SK-N-SH treated with all-trans-retinoic acid at 6 μM for 48 hours (cell line): Measurements from ENCODE around the gene SLC38A2.

Source experiments
- ATAC-seq: fragments of 200-7000 bp; cut with Tn5 transposase; 3 replicates; pipeline ENCODE4 v1.9.1; 2020; ENCODE audit warnings: mild to moderate bottlenecking, moderate library complexity
- ARNTL ChIP-seq: fragments of 450-650 bp; formaldehyde crosslinking; IDR thresholded peaks from 2 replicates; pipeline ENCODE4 v1.5.0; 2020; ENCODE audit warnings: low read depth, mild to moderate bottlenecking, moderate library complexity, borderline replicate concordance
- BACH2 ChIP-seq: fragments of 250-450 bp; sonication (Bioruptor Pico); IDR thresholded peaks from 2 replicates; pipeline ENCODE4 v1.9.0; 2021; ENCODE audit warnings: mild to moderate bottlenecking, borderline replicate concordance
- CSDC2 ChIP-seq: fragments of 250-450 bp; sonication (Bioruptor Pico); IDR thresholded peaks from 2 replicates; pipeline ENCODE4 v1.5.0; 2020; ENCODE audit warnings: mild to moderate bottlenecking, moderate library complexity
- ESRRG ChIP-seq: fragments of 250-450 bp; sonication (Bioruptor Pico); IDR thresholded peaks from 2 replicates; pipeline ENCODE4 v1.6.1; 2021; ENCODE audit warnings: mild to moderate bottlenecking
- GLIS3 ChIP-seq: fragments of 250-450 bp; sonication (Bioruptor Pico); IDR thresholded peaks from 2 replicates; pipeline ENCODE4 v1.5.0; 2020; ENCODE audit warnings: mild to moderate bottlenecking, moderate library complexity
- ISL1 ChIP-seq: fragments of 250-450 bp; sonication (Bioruptor Pico); IDR thresholded peaks from 2 replicates; pipeline ENCODE4 v2.1.2; 2022; ENCODE audit warnings: mild to moderate bottlenecking, moderate library complexity
- OSR1 ChIP-seq: fragments of 250-450 bp; sonication (Bioruptor Pico); IDR thresholded peaks from 2 replicates; pipeline ENCODE4 v1.8.0; 2022; ENCODE audit warnings: moderate library complexity, mild to moderate bottlenecking, inconsistent platforms
- PATZ1 ChIP-seq: fragments of 250-450 bp; sonication (Bioruptor Pico); IDR thresholded peaks from 2 replicates; pipeline ENCODE4 v1.8.0; 2020; ENCODE audit warnings: mild to moderate bottlenecking, moderate library complexity, borderline replicate concordance
- PPARA ChIP-seq: fragments of 250-450 bp; sonication (Bioruptor Pico); IDR thresholded peaks from 2 replicates; pipeline ENCODE4 v1.5.0; 2020; ENCODE audit warnings: mild to moderate bottlenecking, borderline replicate concordance
- RARB ChIP-seq: fragments of 250-450 bp; sonication (Bioruptor Pico); IDR thresholded peaks from 2 replicates; pipeline ENCODE4 v1.8.0; 2021; ENCODE audit warnings: mild to moderate bottlenecking, moderate library complexity
- SNAI2 ChIP-seq: fragments of 250-450 bp; sonication (Bioruptor Pico); IDR thresholded peaks from 2 replicates; pipeline ENCODE4 v1.5.0; 2020; ENCODE audit warnings: mild to moderate bottlenecking, moderate library complexity
- TCF4 ChIP-seq: fragments of 250-450 bp; sonication (Bioruptor Pico); IDR thresholded peaks from 2 replicates; pipeline ENCODE4 v1.8.0; 2021; ENCODE audit warnings: mild to moderate bottlenecking, moderate library complexity, borderline replicate concordance
- TOX ChIP-seq: fragments of 250-450 bp; sonication (Bioruptor Pico); IDR thresholded peaks from 2 replicates; pipeline ENCODE4 v1.8.0; 2021; ENCODE audit warnings: mild to moderate bottlenecking, moderate library complexity, borderline replicate concordance
- ZC3H10 ChIP-seq: fragments of 250-450 bp; sonication (Bioruptor Pico); IDR thresholded peaks from 2 replicates; pipeline ENCODE4 v1.5.1; 2021; ENCODE audit warnings: mild to moderate bottlenecking, moderate library complexity
- ZFP3 ChIP-seq: fragments of 250-450 bp; sonication (Bioruptor Pico); IDR thresholded peaks from 2 replicates; pipeline ENCODE4 v1.5.0; 2020; ENCODE audit warnings: mild to moderate bottlenecking, moderate library complexity
- ZFP30 ChIP-seq: fragments of 450-650 bp; formaldehyde crosslinking; IDR thresholded peaks from 2 replicates; pipeline ENCODE4 v1.5.0; 2022; ENCODE audit warnings: mild to moderate bottlenecking, moderate library complexity
- ZNF565 ChIP-seq: fragments of 450-650 bp; formaldehyde crosslinking; conservative IDR thresholded peaks from 2 replicates; pipeline ENCODE4 v1.5.0; 2020; ENCODE audit warnings: low read depth, mild to moderate bottlenecking, moderate library complexity
- ZNF70 ChIP-seq: fragments of 450-650 bp; formaldehyde crosslinking; IDR thresholded peaks from 2 replicates; pipeline ENCODE4 v1.5.0; 2020; ENCODE audit warnings: mild to moderate bottlenecking, moderate library complexity
- ZNF8 ChIP-seq: fragments of 450-650 bp; formaldehyde crosslinking; IDR thresholded peaks from 2 replicates; pipeline ENCODE4 v1.5.0; 2020; ENCODE audit warnings: mild to moderate bottlenecking, moderate library complexity
- TF ChIP-seq, protein P1 (sequence below): fragments of 250-450 bp; sonication (Bioruptor Pico); IDR thresholded peaks from 2 replicates; pipeline ENCODE4 v1.5.0; 2020; ENCODE audit warnings: mild to moderate bottlenecking, moderate library complexity
- TF ChIP-seq, protein P2 (sequence below): fragments of 250-450 bp; sonication (Bioruptor Pico); IDR thresholded peaks from 2 replicates; pipeline ENCODE4 v1.5.1; 2021; ENCODE audit warnings: mild to moderate bottlenecking, moderate library complexity

Gene SLC38A2

GRCh38 chr12:46404225-46404631 lies 31.7 kb upstream of the SLC38A2 start:
- no peak for ATAC-seq
- TF ChIP-seq ZNF8 (CRISPR knock-in tag): no peak
- no peak for TF ChIP-seq ESRRG (CRISPR knock-in tag)
- TF ChIP-seq ZNF565 (CRISPR knock-in tag): no peak
- TF ChIP-seq PATZ1: no peak
- no peak for TF ChIP-seq TCF4 (CRISPR knock-in tag)
- TF ChIP-seq GLIS3 (CRISPR knock-in tag): no peak
- no peak for TF ChIP-seq TOX (CRISPR knock-in tag)

- ATAC-seq: no peak
- TF ChIP-seq PPARA (CRISPR knock-in tag) (no peak), RARB (no peak), ZFP3 (no peak), ZNF565 (CRISPR knock-in tag) (no peak), ZNF70 (CRISPR knock-in tag) (no peak), TOX (CRISPR knock-in tag) (no peak), BACH2 (CRISPR knock-in tag) (no peak), ARNTL (CRISPR knock-in tag) (no peak), ISL1 (no peak), TCF4 (CRISPR knock-in tag) (no peak), ESRRG (CRISPR knock-in tag) (no peak)
- TF ChIP-seq, protein P1, sequence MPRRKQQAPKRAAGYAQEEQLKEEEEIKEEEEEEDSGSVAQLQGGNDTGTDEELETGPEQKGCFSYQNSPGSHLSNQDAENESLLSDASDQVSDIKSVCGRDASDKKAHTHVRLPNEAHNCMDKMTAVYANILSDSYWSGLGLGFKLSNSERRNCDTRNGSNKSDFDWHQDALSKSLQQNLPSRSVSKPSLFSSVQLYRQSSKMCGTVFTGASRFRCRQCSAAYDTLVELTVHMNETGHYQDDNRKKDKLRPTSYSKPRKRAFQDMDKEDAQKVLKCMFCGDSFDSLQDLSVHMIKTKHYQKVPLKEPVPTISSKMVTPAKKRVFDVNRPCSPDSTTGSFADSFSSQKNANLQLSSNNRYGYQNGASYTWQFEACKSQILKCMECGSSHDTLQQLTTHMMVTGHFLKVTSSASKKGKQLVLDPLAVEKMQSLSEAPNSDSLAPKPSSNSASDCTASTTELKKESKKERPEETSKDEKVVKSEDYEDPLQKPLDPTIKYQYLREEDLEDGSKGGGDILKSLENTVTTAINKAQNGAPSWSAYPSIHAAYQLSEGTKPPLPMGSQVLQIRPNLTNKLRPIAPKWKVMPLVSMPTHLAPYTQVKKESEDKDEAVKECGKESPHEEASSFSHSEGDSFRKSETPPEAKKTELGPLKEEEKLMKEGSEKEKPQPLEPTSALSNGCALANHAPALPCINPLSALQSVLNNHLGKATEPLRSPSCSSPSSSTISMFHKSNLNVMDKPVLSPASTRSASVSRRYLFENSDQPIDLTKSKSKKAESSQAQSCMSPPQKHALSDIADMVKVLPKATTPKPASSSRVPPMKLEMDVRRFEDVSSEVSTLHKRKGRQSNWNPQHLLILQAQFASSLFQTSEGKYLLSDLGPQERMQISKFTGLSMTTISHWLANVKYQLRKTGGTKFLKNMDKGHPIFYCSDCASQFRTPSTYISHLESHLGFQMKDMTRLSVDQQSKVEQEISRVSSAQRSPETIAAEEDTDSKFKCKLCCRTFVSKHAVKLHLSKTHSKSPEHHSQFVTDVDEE (CRISPR knock-in tag): no peak
Measured at GRCh38 chr12:46403719-46404070, 31.1 kb upstream of the SLC38A2 start.

DNA sequence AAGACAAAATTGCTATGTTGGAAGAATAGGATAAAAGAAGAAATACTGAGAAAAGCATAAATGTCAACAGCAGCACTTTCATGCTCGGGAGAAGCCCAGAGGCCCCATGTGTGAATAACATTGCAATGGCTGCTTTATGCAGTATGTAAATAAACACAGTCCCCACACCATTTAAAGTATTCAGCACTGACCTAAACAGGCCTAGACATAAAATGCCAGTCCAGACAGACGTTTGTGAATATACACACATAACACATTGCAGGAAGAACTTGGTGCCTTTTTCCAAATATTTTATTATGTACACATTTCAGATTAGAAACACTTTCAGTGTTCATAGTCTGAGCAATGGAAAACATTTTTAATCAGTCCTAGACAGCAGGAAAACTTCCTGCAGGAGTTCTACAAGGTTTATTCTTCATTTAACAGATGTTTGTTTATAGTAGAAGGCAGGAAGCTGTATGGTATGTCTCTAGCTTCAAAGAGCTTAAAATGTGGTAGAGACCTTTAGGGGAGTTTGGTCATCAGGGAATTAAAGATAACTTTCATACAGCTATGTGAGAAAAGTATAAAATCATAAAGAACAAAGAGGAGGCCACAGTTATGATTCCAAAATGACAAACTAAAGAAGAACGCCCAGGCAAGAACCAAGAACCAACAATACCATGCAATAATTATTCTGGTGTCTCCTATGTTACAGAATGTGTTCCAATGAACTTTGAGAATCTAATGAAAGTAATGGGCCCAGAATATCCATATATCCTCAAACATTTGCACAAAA lies 30.6 kb upstream of the SLC38A2 start:
- peak; percentile 64 for ATAC-seq
- TF ChIP-seq ZFP30 (CRISPR knock-in tag): no peak
- TF ChIP-seq, protein P1 (CRISPR knock-in tag): no peak
- TF ChIP-seq CSDC2 (CRISPR knock-in tag): no peak
- no peak for TF ChIP-seq RARB
- no peak for TF ChIP-seq SNAI2 (CRISPR knock-in tag)
- TF ChIP-seq TOX (CRISPR knock-in tag): no peak
- no peak for TF ChIP-seq ZNF565 (CRISPR knock-in tag)
- TF ChIP-seq ZNF8 (CRISPR knock-in tag): no peak
- TF ChIP-seq GLIS3 (CRISPR knock-in tag): no peak
- TF ChIP-seq ARNTL (CRISPR knock-in tag): no peak
- TF ChIP-seq ISL1: no peak

GRCh38 chr12:46402451-46402850 lies 29.9 kb upstream of the SLC38A2 start:
- ATAC-seq: peak; percentile 91
- no peak for TF ChIP-seq ESRRG (CRISPR knock-in tag)
- TF ChIP-seq, protein P2, sequence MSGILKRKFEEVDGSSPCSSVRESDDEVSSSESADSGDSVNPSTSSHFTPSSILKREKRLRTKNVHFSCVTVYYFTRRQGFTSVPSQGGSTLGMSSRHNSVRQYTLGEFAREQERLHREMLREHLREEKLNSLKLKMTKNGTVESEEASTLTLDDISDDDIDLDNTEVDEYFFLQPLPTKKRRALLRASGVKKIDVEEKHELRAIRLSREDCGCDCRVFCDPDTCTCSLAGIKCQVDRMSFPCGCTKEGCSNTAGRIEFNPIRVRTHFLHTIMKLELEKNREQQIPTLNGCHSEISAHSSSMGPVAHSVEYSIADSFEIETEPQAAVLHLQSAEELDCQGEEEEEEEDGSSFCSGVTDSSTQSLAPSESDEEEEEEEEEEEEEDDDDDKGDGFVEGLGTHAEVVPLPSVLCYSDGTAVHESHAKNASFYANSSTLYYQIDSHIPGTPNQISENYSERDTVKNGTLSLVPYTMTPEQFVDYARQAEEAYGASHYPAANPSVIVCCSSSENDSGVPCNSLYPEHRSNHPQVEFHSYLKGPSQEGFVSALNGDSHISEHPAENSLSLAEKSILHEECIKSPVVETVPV (CRISPR knock-in tag): no peak
- no peak; the same call in 1 of the 2 replicates for TF ChIP-seq TOX (CRISPR knock-in tag)
- no peak for TF ChIP-seq PPARA (CRISPR knock-in tag)
- no peak for TF ChIP-seq ZNF565 (CRISPR knock-in tag)
- no peak for TF ChIP-seq OSR1 (CRISPR knock-in tag)
- no peak for TF ChIP-seq ZFP30 (CRISPR knock-in tag)
- no peak for TF ChIP-seq TCF4 (CRISPR knock-in tag)
- 0 out of 2 replicates have a peak, but pooled peaks have one; percentile 50 for TF ChIP-seq ZC3H10 (CRISPR knock-in tag)
- TF ChIP-seq ARNTL (CRISPR knock-in tag): no peak
- TF ChIP-seq ISL1: peak; percentile 58
- no peak for TF ChIP-seq PATZ1
- TF ChIP-seq, all 23 proteins: peak for 2
